Measurements from ENCODE around the gene RTN4RL1.

The RTN4RL1 gene

GRCh38 chr17:2025220-2025621 lies at the start of gene RTN4RL1:
Gene RTN4RL1 (minus strand): TSS chr17:2025334. CDS start chr17:2024865, 469 bp downstream.
- peak; percentile 67 for DNase-seq

- no peak for DNase-seq
These were observed 49.8 kb upstream of the RTN4RL1 start for GRCh38 chr17:2074919-2075318.

- DNase-seq: no peak
These were observed 46.5 kb upstream of the RTN4RL1 start for GRCh38 chr17:2071455-2072281.

- no peak for DNase-seq
These were observed 45.9 kb upstream of the RTN4RL1 start for GRCh38 chr17:2071024-2071385.

GRCh38 chr17:2070241-2071023 lies 45.3 kb upstream of the RTN4RL1 start:
- DNase-seq: peak; percentile 77

- no peak for DNase-seq
These were observed 43.5 kb upstream of the RTN4RL1 start for GRCh38 chr17:2068519-2069051.

- no peak for DNase-seq
These were observed 42.9 kb upstream of the RTN4RL1 start for GRCh38 chr17:2068031-2068518.

- no peak for DNase-seq
These were observed 42.5 kb upstream of the RTN4RL1 start for GRCh38 chr17:2067608-2068024.

GRCh38 chr17:2067048-2067561 lies 42.0 kb upstream of the RTN4RL1 start:
- no peak for DNase-seq

GRCh38 chr17:2065949-2066400 lies 40.8 kb upstream of the RTN4RL1 start:
- no peak for DNase-seq

- peak; percentile 73 for DNase-seq
These were observed 40.0 kb upstream of the RTN4RL1 start for GRCh38 chr17:2064980-2065785.

GRCh38 chr17:2064520-2064971 lies 39.4 kb upstream of the RTN4RL1 start:
- no peak for DNase-seq

GRCh38 chr17:2064147-2064489 lies 39.0 kb upstream of the RTN4RL1 start:
- no peak for DNase-seq

- DNase-seq: no peak
These were observed 38.4 kb upstream of the RTN4RL1 start for GRCh38 chr17:2063261-2064146.

- DNase-seq: no peak
These were observed 37.5 kb upstream of the RTN4RL1 start for GRCh38 chr17:2062571-2063183.

GRCh38 chr17:2061441-2061958 lies 36.4 kb upstream of the RTN4RL1 start:
- no peak for DNase-seq

GRCh38 chr17:2060681-2061440 lies 35.7 kb upstream of the RTN4RL1 start:
- no peak for DNase-seq

GRCh38 chr17:2060385-2060658 lies 35.2 kb upstream of the RTN4RL1 start:
- DNase-seq: no peak

GRCh38 chr17:2059547-2060384 lies 34.6 kb upstream of the RTN4RL1 start:
- no peak for DNase-seq
